Measurements from ENCODE around the gene FSHB.
"Not testable (repeated sequence)": the region's sequence is repeated elsewhere in the genome, so short reads cannot be mapped to it uniquely, and the experiment has no call there.

DNA sequence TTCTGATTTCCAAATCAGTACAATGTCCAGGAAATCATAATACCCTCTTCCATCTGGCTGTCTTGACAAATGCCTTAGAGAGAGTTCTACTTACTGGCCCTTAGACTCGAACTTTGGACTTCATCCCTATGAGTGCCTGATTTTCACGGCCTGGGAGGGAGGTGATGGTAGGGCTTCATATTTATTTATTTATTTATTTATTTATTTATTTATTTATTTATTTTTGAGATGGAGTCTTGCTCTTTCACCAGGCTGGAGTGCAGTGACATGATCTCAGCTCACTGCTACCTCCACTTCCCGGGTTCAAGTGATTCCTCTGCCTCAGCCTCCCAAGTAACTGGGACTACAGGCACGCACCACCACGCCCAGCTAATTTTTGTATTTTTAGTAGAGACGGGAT is 27.8 kb upstream of the FSHB start:
- TF ChIP-seq, protein P1, sequence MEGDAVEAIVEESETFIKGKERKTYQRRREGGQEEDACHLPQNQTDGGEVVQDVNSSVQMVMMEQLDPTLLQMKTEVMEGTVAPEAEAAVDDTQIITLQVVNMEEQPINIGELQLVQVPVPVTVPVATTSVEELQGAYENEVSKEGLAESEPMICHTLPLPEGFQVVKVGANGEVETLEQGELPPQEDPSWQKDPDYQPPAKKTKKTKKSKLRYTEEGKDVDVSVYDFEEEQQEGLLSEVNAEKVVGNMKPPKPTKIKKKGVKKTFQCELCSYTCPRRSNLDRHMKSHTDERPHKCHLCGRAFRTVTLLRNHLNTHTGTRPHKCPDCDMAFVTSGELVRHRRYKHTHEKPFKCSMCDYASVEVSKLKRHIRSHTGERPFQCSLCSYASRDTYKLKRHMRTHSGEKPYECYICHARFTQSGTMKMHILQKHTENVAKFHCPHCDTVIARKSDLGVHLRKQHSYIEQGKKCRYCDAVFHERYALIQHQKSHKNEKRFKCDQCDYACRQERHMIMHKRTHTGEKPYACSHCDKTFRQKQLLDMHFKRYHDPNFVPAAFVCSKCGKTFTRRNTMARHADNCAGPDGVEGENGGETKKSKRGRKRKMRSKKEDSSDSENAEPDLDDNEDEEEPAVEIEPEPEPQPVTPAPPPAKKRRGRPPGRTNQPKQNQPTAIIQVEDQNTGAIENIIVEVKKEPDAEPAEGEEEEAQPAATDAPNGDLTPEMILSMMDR (IDR thresholded peaks at IDR 0.05), result not testable (repeated sequence)
- TF ChIP-seq TCF7L2 (IDR thresholded peaks at IDR 0.05; ENCODE audit: low read depth, low read length); POLR2AphosphoS5 (IDR thresholded peaks at IDR 0.05; ENCODE audit: low read depth, low read length); SIN3A (IDR thresholded peaks at IDR 0.05; ENCODE audit: borderline replicate concordance, insufficient read depth, low read depth, low read length): not testable (repeated sequence)

Data from Panc1 (cell line).